Liver (tissue), 2 donors: ENCODE results near the gene PIK3R3.

Source experiments
- CTCF ChIP-seq: fragments of 150-350 bp; IDR thresholded peaks from 2 replicates; pipeline ENCODE4 v1.5.1; 2017; ENCODE audit warnings: improper control_type of control experiment, low read depth, low read length; ENCODE audit not compliant: missing input control
- REST ChIP-seq: IDR thresholded peaks from 2 replicates; pipeline ENCODE4 v1.6.1; 2016; ENCODE audit warnings: antibody characterized with exemption, mild to moderate bottlenecking
- donor health status: healthy.

- TF ChIP-seq CTCF (no peak), REST (no peak)
Measured at GRCh38 chr1:45994423-45994822, 138.0 kb downstream of the PIK3R3 start.
